HG03378 (cell line): ENCODE results near the gene HDAC7.
"Not testable (repeated sequence)": the region's sequence is repeated elsewhere in the genome, so short reads cannot be mapped to it uniquely, and the experiment has no call there.

Experiments used
- ATAC-seq: cut with Tn5 transposase; IDR thresholded peaks from one replicate; pipeline ENCODE4 v1.9.1; 2021; ENCODE audit warnings: mild to moderate bottlenecking, moderate library complexity; ENCODE audit not compliant: unreplicated experiment

The HDAC7 gene

GRCh38 chr12:47850153-47851084 lies 30.7 kb upstream of the HDAC7 start:
- ATAC-seq = no peak

- ATAC-seq = no peak
Observed at GRCh38 chr12:47849261-47849660, 29.6 kb upstream of the HDAC7 start.

- ATAC-seq = no peak
Observed at GRCh38 chr12:47848853-47849252, 29.1 kb upstream of the HDAC7 start.

DNA sequence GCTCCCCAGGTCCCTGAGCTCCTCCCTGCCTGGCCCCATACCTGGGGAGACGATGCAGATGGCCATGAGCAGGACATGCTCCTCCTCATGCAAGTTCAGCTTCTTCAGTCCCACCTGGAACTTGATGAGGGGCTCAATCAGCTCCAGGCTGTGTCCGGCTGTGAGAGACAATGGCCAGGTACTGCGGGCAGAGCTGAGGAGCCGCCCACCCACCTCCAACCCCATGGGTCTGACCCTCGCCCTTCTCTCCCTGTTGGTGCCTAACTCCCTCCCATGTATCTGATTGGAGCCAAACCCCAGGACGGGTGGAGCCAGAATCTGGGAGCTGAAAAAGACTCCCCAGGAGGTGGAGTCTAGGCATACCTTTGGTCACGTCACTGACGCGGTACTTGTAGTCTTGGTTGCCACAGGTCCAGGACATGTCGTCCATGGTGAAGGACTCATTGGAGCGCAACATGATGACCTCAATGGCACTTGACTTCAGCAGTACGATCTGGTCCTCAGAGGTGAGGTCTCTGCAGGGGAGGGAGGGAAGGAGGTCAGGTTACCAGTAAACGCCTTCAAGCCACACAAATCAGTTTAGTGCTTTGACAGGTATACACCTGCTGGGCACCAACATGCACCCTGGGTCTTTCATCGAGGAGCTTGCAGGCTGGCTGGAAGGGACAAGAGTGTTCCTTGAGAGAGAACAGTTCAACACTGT lies 26.7 kb upstream of the HDAC7 start:
- ATAC-seq = no peak

DNA sequence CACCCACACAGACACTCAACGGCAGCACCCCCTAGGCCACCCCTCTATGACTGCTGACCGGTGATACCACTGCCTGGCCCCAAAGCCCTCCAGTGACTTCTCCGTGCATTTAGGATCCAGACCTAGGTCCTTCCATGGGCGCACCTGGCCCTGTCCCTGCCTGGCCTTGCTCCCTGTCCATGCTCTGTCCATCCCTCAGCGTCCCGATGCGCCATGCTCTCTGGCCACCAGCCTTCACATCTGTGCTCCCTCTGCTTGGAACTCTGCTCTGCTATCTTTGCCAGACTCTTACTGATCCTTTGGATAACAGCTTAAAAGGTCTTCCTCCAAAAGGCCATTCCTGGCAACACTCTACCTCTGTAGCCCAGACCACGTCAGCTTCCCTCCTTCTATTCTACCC lies 25.4 kb upstream of the HDAC7 start:
- no peak for ATAC-seq

DNA sequence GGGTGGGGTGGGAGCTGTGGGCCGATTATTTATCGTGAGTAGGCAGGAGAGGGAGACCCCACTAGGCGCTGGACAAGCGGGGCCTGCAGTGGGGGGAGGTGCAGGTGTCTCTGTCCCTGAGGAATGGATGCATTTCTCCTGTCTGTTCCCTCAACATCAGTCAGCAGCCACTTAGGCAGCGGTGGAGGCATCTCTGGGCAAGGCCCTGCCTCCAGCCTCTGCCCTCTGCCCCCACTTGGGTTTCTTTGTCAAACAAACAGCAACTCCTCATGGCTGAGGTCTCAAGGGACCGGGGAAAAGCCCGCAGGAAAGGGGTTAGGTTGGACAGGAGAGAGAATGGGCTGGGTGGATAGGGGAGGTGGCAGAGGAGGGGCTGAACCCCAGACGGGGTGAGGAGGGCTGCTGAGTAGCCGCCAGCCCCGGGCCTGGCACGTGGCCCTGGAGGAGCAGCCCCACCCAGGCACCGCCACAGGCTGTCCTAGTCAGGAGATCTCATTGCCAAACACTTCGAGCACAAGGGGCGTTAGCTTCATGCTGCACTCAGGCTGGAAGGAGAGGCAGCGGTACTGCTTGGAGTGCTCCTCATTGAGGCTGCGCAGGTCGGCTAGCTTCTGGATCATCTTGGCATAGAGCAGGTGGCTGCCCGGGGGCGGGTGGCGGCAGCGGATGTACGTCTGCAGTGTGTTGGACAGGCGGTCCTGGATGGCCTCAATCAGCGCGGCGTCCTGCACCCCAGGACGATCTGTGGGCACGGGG lies 24.7 kb upstream of the HDAC7 start:
- no peak for ATAC-seq

- no peak for ATAC-seq
Observed at GRCh38 chr12:47843226-47843980, 23.7 kb upstream of the HDAC7 start.

DNA sequence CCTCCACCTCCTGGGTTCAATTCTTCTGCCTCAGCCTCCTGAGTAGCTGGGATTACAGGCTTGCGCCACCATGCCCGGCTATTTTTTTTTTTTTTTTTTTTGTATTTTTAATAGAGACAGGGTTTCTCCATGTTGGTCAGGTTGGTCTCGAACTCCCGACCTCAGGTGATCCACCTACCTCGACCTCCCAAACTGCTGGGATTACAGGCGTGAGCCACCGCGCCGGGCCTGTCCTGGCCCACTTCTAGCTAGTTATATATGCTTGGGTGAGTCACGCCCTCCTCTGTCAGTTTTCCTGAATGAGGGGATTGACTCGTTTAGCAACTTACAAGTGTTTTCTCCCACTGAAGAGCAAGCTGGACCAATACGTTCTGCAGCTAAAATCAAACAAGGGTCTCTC lies 22.8 kb upstream of the HDAC7 start:
- not testable (repeated sequence) for ATAC-seq

- no peak for ATAC-seq
Observed at GRCh38 chr12:47841910-47842309, 22.2 kb upstream of the HDAC7 start.

DNA sequence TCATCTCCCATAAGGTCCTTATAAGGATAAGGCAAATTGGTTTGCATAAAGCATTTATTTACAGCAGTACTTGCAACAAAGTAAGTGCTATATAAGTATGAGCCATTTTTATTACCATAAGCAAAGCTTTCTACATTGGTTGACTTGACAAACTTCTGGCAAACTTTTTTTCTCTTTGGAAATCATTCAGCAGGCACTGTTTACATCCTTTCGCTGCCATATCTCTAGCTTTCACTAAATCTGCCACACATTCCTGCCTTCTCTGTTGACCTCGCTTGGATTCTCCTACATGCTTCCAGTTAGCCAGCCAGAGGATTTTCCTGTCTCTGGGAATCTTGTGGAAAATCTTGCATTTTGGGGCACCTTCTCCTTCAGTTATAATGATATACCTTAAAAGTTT lies 21.8 kb upstream of the HDAC7 start:
- no peak for ATAC-seq

DNA sequence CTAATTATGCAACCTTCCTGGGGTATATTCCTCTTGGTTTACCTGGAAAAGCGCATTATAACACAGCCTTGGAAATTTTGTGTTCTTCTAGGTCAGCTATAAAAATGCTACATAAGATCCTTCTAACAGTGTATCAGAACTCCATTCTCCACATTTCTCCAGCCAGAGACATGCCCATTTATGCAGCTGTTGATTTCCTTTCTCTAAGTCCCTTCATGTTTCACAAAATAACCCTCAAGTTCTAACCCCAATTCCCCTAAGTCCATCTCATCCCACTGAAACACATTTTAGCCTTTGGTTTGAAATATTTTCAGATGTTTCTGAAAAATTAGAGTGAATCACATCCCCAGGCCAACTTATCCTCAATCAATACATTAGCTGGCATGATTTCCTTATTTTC lies 20.9 kb upstream of the HDAC7 start:
- no peak for ATAC-seq

DNA sequence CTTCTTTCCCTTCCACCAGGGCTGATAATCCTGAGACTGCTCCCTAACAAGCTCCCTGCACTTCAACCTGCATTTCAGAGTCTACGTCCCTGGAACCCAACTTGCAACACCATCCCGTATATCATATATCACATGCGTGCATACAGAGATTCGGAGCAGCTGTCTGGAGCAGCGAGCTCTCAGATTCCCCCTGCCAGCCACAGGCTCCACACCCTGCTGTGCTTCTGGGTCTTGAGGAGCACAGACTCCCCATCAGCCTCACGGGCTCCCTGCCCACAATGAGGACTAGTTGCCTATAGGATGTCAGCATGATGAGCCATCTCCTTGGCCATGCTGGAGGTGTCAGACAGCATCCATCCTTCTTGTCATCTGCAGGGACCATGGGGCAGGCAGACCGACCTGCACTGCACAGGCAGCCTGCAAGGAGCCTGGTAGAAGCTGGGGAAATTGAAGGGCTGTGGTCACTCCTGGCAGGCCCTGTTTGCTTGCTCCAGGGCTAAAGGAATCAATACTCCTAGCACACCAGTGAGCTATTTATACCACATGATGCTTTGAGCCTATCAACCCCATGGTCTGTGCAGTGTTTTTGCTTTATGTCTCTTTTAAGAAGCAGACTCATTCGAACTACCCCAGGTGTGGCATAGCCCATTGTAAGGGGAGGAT lies 19.6 kb upstream of the HDAC7 start:
- ATAC-seq = no peak

DNA sequence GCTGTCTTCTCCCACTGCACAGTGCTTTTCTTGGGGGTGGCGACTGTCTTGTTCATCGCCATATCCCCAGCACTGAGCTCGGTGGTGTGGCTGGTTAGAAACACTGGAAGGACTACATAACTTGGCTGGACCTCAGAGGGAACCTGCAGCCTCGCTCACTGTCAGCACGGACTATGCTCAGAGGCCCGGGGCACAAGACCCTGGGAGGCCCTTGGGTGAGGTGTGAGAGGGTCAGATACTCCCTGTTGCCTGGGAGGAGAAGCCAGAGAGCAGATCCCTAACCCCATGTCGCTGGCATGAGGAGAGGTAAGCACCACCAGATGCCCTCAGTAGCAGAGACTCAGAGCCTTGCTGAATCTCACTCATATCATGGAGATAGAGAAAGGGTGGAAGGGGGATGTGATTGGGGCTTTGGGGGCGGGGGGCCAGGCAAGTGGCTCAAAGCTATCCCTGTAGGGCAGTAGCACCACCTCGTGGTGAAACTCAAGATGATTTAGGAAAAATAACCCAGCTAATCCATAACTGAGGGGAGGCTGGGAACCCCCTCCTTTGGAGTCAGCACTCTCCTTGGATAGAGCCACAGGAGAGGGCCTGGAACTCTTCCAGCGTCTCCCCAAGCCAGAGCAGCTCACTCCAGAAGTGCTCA lies 18.7 kb upstream of the HDAC7 start:
- no peak for ATAC-seq

DNA sequence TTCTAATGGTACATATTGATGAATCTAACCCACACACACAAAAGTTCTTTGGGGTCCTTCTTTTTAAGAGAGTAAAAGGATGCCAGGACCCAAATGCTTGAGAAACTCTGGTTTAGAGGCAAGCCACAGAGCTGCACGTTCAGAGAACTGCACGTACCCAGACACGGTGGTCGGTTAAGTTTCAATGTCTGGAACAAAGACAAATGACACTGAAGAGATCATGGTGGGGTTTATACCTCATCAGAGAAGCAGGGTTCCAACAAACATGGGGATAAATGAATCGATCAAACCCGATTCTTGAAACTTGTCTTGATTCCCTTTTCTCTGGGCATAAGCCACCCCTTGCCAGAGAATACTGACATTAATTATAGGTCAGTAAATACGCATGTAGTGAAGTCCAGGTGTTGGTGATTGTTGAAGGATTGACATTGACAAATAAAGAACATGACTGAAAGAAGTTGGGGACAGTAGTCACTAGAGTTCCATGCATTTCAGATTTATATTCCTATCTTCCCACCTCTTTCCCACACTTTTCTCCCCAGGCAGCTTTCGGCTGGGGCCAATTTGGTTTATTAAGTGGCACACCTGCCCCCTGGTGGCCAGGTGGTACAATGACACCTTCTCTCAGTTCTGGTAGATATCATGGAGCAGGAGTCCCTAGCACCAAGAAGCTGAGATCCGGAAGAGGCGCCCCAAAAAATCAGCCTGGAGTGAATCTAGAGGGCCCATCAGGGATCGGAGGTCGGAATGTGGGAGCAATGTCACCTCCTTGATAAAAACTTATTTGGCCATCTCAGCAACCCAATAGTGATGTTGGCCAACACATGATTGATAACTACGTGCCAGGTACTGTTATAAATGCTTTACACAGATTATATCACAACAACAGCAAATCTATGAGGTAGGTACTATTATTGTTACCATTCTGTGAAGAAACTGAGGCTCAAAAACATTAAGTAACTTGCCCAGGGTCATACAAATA lies 17.8 kb upstream of the HDAC7 start:
- no peak for ATAC-seq

DNA sequence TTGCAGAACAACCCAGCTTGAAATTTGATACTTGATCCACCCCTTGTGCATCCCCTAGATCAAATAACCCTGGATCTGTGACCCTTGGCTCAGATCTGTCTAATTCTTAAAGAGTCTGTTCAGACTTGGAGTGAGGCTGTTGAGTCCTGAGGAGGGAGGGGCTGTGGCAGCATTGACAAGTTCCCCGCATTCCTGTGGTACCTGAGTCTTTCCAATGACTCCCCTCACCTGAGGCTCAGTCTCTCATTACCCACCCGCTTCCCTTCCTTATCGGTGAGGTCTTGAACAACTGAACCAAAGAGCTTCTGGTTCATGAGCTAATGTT lies 16.1 kb upstream of the HDAC7 start:
- no peak for ATAC-seq

GRCh38 chr12:47835006-47835830 lies 15.5 kb upstream of the HDAC7 start:
- no peak for ATAC-seq

DNA sequence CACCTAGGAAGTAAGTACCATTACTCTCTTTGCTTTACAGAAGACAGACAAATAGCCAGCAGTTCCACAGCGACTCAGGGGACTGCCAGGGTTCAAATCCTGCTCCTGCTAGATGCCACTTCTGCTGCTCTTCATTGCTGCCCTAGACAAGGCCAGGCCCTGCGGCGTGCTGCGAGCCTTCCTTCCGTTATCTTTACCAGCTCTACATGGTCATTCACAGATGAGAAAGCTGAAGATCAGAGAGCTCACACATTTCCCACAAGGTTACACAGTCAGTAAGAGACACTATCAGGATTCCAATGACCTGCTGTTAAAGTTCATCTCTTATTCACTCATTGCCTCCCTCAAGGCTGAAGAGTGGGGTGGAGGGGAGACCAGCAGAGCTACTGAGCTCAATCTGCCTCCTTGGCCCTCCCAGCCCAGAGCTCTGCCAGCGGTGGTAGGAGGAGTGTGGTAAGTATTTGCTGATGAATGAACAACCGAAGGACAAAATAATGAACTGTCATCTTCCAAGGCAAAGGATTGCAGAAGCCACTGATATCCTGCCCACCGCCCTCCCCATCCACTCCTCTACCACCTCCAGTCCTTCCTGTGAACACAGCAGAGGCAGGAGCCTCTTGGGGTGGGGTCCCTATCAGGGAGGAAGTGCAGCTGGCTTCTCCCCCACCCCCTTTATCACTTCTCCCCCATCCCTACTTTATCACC lies 14.6 kb upstream of the HDAC7 start:
- no peak for ATAC-seq
